ENCODE measurements around the gene UBASH3A.

The UBASH3A gene

DNA sequence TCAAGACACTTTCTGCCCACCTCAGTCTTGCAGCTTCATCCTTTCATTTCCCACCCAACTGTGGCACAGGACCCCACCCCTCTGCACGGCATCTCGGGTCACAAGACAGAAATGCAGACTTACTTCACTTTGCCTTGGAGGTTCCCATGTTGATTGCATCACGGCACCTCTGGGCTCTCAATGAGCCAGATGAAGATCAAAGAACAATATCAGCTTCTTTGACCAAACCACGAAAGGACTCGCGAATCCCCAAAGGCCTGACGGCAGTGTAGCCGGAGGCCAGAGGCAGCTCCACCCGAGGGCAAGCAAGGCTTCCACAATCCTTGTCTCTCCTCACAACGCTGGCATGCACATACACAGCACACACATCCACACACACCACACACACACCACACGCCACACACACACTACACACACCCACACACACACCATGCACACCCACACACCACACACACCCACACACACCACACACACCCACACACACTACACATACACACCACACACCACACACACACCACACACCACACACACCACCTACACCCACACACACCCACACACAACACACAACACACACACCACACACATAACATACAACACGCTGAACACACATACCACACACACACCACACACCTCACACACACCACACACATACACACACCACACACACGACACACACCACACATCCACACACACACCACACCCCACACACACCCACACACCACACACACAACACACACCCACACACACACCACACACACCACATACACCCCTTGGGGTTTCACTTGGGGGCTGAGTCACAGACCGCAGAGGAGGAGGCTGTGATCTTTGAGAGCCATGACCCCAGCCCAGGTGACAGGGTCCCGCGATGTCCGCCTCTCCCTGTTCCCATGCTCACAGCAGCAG, 35.8 kb downstream of the UBASH3A start:
- H3K4me3 ChIP-seq (ENCODE audit: low read depth, low read length) = no peak overlapping the region
- TF ChIP-seq, protein P1, sequence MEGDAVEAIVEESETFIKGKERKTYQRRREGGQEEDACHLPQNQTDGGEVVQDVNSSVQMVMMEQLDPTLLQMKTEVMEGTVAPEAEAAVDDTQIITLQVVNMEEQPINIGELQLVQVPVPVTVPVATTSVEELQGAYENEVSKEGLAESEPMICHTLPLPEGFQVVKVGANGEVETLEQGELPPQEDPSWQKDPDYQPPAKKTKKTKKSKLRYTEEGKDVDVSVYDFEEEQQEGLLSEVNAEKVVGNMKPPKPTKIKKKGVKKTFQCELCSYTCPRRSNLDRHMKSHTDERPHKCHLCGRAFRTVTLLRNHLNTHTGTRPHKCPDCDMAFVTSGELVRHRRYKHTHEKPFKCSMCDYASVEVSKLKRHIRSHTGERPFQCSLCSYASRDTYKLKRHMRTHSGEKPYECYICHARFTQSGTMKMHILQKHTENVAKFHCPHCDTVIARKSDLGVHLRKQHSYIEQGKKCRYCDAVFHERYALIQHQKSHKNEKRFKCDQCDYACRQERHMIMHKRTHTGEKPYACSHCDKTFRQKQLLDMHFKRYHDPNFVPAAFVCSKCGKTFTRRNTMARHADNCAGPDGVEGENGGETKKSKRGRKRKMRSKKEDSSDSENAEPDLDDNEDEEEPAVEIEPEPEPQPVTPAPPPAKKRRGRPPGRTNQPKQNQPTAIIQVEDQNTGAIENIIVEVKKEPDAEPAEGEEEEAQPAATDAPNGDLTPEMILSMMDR (IDR thresholded peaks at IDR 0.05; ENCODE audit: borderline replicate concordance, insufficient read depth, low read depth, low read length) = no peak

DNA sequence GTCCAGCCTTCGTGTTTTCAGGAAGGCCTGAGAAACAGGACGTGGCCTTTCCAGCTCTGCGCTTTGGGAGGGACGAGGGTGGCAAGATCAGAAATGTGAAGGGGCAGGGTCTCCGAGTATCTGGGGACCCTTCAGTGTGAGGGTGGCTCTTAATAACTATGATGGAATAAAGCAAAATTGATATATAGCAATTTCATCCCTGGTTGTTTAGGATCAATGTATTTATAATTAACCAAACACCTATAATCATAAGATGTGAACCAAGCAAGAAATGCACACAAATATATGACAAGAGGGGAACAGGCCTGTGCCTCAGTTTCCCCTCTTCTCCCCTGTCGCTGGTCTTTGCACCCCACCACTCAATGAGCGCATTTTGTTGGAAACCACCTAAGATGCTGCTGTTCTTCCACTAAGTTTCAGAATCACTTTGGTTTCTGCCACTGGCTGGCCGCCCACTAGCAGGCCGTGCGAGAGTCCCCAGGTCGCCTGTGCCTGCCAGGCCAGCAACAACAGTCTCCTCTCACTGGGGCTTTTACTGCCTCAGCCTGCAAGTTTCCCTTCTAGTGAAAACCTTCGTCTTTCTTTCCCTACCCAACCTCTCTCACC, 36.6 kb downstream of the UBASH3A start:
- no peak overlapping the region for H3K4me3 ChIP-seq (ENCODE audit: low read depth, low read length)
- TF ChIP-seq, protein P1 (IDR thresholded peaks at IDR 0.05; ENCODE audit: borderline replicate concordance, insufficient read depth, low read depth, low read length) = no peak

DNA sequence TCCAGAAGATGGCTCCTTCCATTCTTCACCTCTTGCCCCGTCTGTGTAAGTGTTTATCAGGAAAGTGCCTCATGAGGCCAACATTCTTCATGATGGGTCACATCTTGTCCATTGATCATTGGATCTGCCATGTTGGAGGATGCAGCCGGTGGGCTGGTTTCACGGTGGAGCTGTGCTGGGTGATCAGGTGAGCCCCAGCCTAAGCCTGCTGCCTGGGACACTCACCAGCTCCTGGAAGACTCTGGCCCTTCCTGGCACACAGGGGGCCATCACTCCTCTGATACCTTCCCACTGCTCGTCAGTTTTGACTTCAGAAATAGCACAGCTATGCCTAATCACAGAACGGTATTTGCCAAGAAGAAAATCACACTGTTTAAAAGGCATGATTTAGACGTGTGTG, 38.3 kb downstream of the UBASH3A start:
- H3K4me3 ChIP-seq (ENCODE audit: low read depth, low read length) = no peak overlapping the region
- TF ChIP-seq, protein P1 (IDR thresholded peaks at IDR 0.05; ENCODE audit: borderline replicate concordance, insufficient read depth, low read depth, low read length) = no peak

DNA sequence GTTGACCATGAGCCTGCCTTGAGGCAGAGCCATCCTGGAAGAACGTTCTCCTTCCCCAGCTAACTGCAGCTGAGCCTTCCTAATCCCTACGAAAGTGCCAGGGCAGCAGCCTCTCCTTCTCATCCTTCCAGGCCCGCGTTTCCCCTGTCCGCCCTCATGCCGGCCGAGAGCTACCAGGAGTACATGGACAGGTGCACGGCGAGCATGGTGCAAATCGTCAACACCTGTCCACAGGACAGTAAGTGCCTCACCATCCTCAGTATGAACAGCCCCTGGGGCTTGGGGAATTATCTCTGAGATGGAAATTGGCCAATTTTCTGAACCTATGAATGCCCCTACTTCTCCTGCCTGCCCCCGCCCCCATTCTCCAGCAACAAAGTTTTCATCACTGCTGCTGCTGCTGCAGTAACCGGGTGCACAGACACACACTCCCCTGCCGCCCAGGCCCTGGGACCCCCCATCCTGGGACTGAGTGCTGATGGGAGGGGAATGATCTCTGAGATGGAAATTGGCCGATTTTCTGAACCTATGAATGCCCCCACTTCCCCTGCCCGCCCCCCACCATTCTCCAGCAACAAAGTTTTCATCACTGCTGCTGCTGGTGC, 39.6 kb downstream of the UBASH3A start:
- TF ChIP-seq, protein P1 (IDR thresholded peaks at IDR 0.05; ENCODE audit: borderline replicate concordance, insufficient read depth, low read depth, low read length) = no peak
- no peak overlapping the region for H3K4me3 ChIP-seq (ENCODE audit: low read depth, low read length)

DNA sequence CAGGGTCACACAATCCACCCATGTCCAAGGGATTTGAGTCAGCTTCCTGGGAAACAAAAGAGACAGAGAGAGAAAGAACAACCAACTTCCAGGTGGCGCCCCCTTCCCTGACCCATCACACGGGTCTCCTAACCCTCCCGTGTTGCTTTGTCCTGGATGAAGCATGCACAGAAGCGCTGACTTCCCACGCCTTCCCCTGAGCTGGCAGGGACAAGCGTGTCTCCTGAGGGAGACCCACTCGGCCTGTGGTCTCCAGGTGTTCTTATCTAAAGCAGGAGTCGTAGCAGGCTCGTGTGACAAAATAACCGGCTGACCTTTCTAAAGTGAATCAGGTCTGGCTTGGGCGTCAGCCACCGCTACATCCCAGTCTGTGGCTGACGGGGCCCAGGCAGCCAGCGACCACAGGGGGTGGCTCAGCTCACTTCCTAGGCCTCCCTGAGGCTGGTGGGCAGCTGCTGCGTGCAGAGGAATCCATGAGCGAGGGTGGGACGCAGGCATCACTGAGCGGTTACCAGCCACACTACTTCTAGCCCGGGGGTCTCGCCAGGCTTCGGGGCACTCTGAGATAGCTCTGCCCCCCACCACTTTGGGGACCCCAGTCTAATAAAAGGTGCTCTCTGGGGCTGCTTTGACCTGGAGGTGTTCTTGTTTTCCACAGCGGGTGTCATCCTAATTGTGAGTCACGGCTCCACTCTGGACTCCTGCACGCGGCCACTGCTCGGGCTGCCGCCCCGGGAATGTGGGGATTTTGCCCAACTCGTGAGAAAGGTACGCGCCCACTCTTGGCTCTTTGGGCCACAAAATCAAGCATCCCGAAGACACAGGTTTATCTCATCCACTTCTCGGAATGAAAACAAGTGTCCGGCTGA, 40.4 kb downstream of the UBASH3A start:
- TF ChIP-seq, protein P1 (IDR thresholded peaks at IDR 0.05; ENCODE audit: borderline replicate concordance, insufficient read depth, low read depth, low read length) = no peak
- H3K4me3 ChIP-seq (ENCODE audit: low read depth, low read length) = no peak overlapping the region

DNA sequence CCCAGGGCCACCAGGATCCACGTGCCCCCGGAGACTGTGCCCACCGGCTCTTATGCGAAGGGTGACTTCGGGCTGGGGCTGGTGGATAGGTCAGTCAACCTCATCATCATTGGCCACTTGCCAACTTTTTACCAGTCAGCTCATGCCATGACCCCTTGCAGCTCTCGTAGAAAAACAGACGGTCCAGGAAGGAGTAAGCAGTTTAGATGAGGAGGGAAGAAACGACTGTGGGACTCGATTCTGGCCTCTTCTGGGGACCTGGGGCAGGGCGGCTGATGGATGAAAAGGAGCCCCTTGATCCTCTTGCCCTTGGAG, 41.0 kb downstream of the UBASH3A start:
- no peak overlapping the region for H3K4me3 ChIP-seq (ENCODE audit: low read depth, low read length)
- TF ChIP-seq, protein P1 (IDR thresholded peaks at IDR 0.05; ENCODE audit: borderline replicate concordance, insufficient read depth, low read depth, low read length) = no peak
